Astrocyte (in vitro differentiated cells and primary cell): ENCODE results near the gene PHF13. TPM values are rescaled to one million over a fixed set of nuclear protein-coding genes. Genes with fewer than 3 reads are reported as not detected.
A peak's percentile ranks its signal among the peaks of the same experiment; 100 is the strongest.

Experiments
- DNase-seq: peaks from one replicate; pipeline ENCODE4 v3.0.0-alpha.2; 2010; ENCODE audit warnings: low read depth
- FAIRE-seq: peaks from 2 replicates; lab custom pipeline; 2011; peaks lifted over from hg19 to GRCh38; lab: Jason Lieb, UNC
- H2AFZ ChIP-seq: 2 replicates; pipeline ENCODE4 v1.6.0; 2012; ENCODE audit warnings: low read depth, low read length, inconsistent platforms
- H3K27ac ChIP-seq: 2 replicates; pipeline ENCODE4 v1.5.1; 2011; ENCODE audit warnings: low read depth, low read length, inconsistent platforms
- H3K27me3 ChIP-seq: 2 replicates; pipeline ENCODE4 v1.6.0; 2011; ENCODE audit warnings: low read length, inconsistent platforms; ENCODE audit not compliant: insufficient read depth
- H3K36me3 ChIP-seq: 2 replicates; pipeline ENCODE4 v1.5.1; 2011; ENCODE audit warnings: low read length, inconsistent platforms; ENCODE audit not compliant: insufficient read depth
- H3K4me1 ChIP-seq: 2 replicates; pipeline ENCODE4 v1.5.1; 2011; ENCODE audit warnings: low read length, inconsistent platforms; ENCODE audit not compliant: insufficient read depth
- H3K4me2 ChIP-seq: 2 replicates; pipeline ENCODE4 v1.6.0; 2012; ENCODE audit warnings: low read length, inconsistent platforms
- H3K4me3 ChIP-seq: 2 replicates; pipeline ENCODE4 v1.5.1; 2011; ENCODE audit warnings: low read depth, mild to moderate bottlenecking, low read length, inconsistent platforms; ENCODE audit not compliant: insufficient read depth
- H3K79me2 ChIP-seq: 2 replicates; pipeline ENCODE4 v1.6.0; 2012; ENCODE audit warnings: mild to moderate bottlenecking, low read length, inconsistent platforms; ENCODE audit not compliant: insufficient read depth
- H3K9ac ChIP-seq: 2 replicates; pipeline ENCODE4 v1.6.0; 2012; ENCODE audit warnings: mild to moderate bottlenecking, low read length, inconsistent platforms
- H3K9me3 ChIP-seq: 2 replicates; pipeline ENCODE4 v1.5.1; 2012; ENCODE audit warnings: low read depth, mild to moderate bottlenecking, low read length, inconsistent platforms; ENCODE audit not compliant: insufficient read depth
- H4K20me1 ChIP-seq: 2 replicates; pipeline ENCODE4 v1.6.0; 2012; ENCODE audit warnings: low read length, inconsistent platforms; ENCODE audit not compliant: insufficient read depth
- H3K27ac Mint-ChIP-seq: one replicate; pipeline ENCODE4 v1.8.0; 2021; ENCODE audit warnings: mild to moderate bottlenecking, mixed read lengths; ENCODE audit not compliant: unreplicated experiment
- H3K27me3 Mint-ChIP-seq: one replicate; pipeline ENCODE4 v1.8.0; 2021; ENCODE audit warnings: low read depth, mixed read lengths; ENCODE audit not compliant: unreplicated experiment
- H3K36me3 Mint-ChIP-seq: one replicate; pipeline ENCODE4 v1.8.0; 2021; ENCODE audit warnings: low read depth, mixed read lengths; ENCODE audit not compliant: unreplicated experiment
- H3K4me1 Mint-ChIP-seq: one replicate; pipeline ENCODE4 v1.8.0; 2021; ENCODE audit warnings: low read depth, mixed read lengths; ENCODE audit not compliant: unreplicated experiment
- H3K4me3 Mint-ChIP-seq: one replicate; pipeline ENCODE4 v1.8.0; 2021; ENCODE audit warnings: mild to moderate bottlenecking, moderate library complexity, mixed read lengths; ENCODE audit not compliant: unreplicated experiment
- H3K9me3 Mint-ChIP-seq: one replicate; pipeline ENCODE4 v1.8.0; 2021; ENCODE audit warnings: mild to moderate bottlenecking, mixed read lengths; ENCODE audit not compliant: unreplicated experiment
- EZH2 ChIP-seq: IDR thresholded peaks from 2 replicates; pipeline ENCODE4 v1.6.1; 2012; ENCODE audit warnings: mild to moderate bottlenecking, low read length, inconsistent platforms; ENCODE audit not compliant: insufficient read depth
- total RNA-seq: library from RNA; stranded (reverse); gene quantifications from 2 replicates; pipeline ENCODE4 v1.2.1, GENCODE V29; 2021
- TF ChIP-seq, protein P1 (sequence below): IDR thresholded peaks from 2 replicates; pipeline ENCODE4 v1.5.1; 2011; ENCODE audit warnings: low read depth, mild to moderate bottlenecking, inconsistent platforms, low read length, moderate library complexity; ENCODE audit not compliant: insufficient read depth

PHF13 gene
- total RNA-seq, 1 donor from 2014 or later, result 23.7 TPM

DNA sequence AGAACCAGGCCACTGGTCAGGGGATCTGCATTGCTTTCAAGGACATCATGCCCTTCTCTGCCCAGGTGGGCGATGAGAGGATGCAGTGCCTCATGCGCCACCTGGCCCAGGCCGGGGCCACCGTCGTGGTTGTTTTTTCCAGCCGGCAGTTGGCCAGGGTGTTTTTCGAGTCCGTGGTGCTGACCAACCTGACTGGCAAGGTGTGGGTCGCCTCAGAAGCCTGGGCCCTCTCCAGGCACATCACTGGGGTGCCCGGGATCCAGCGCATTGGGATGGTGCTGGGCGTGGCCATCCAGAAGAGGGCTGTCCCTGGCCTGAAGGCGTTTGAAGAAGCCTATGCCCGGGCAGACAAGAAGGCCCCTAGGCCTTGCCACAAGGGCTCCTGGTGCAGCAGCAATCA, 38.7 kb upstream of the PHF13 start:
- Mint-ChIP-seq H3K27me3 (peaks cover 16% of the 10 kb centered on the region), H3K4me1 (peaks cover 22% of the 10 kb centered on the region), H3K4me3 (no peak overlapping the region), H3K9me3 (no peaks in the 10 kb centered on the region), H3K36me3 (no peaks in the 10 kb centered on the region), H3K27ac (no peak overlapping the region)
- no peaks in the 10 kb centered on the region for H3K79me2 ChIP-seq
- H3K4me3 ChIP-seq, result no peak overlapping the region
- no peak overlapping the region for H2AFZ ChIP-seq
- TF ChIP-seq, protein P1, sequence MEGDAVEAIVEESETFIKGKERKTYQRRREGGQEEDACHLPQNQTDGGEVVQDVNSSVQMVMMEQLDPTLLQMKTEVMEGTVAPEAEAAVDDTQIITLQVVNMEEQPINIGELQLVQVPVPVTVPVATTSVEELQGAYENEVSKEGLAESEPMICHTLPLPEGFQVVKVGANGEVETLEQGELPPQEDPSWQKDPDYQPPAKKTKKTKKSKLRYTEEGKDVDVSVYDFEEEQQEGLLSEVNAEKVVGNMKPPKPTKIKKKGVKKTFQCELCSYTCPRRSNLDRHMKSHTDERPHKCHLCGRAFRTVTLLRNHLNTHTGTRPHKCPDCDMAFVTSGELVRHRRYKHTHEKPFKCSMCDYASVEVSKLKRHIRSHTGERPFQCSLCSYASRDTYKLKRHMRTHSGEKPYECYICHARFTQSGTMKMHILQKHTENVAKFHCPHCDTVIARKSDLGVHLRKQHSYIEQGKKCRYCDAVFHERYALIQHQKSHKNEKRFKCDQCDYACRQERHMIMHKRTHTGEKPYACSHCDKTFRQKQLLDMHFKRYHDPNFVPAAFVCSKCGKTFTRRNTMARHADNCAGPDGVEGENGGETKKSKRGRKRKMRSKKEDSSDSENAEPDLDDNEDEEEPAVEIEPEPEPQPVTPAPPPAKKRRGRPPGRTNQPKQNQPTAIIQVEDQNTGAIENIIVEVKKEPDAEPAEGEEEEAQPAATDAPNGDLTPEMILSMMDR, result no peak
- TF ChIP-seq EZH2, result no peak
- H3K9ac ChIP-seq, result no peak overlapping the region
- H3K36me3 ChIP-seq, result no peaks in the 10 kb centered on the region
- H3K27me3 ChIP-seq, result peaks cover 3% of the 10 kb centered on the region
- H3K27ac ChIP-seq, result no peak overlapping the region
- H3K9me3 ChIP-seq, result peaks cover 5% of the 10 kb centered on the region
- no peak overlapping the region for H3K4me2 ChIP-seq
- no peaks in the 10 kb centered on the region for H4K20me1 ChIP-seq
- peaks cover 5% of the 10 kb centered on the region for H3K4me1 ChIP-seq
- FAIRE-seq (no peak), DNase-seq (no peak)

DNA sequence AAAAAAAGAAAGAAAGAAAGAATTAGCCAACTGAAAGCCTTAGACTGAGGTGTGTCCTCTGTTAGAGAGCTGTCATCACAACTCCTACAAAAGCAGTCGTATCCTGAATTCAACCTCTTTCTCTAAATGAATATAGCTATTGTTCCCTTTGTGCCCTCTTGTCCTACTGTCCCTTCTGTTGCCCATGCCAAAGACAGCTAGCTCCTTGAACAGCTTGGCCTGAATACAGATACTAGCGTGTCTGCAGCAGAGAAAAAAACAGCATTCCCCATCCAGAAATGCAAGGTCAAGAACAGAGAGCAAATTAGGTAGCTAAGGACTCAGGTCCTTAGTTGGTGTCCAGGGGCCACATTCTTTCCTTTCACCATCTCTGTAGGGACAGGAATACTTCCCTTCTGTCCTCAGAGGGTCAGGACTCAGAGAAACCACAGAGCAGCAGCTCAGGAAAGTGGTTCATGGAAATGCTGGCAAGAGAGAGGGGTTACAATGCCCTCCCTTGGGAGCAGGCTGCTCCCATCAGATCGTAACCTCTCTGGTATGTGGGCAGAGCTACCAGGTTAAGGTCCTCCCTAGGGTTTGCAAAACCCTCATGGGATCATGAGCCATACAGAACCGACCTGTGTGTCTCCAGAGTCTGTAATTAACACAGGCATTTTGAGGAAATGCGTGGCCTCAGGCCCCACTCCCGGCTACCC, 35.6 kb upstream of the PHF13 start:
- peaks cover 12% of the 10 kb centered on the region for H3K4me1 ChIP-seq
- no peak for DNase-seq
- no peak overlapping the region for H3K9ac ChIP-seq
- Mint-ChIP-seq H3K4me3 (peak overlapping the region; percentile 40), H3K27me3 (no peaks in the 10 kb centered on the region), H3K27ac (no peak overlapping the region), H3K9me3 (no peaks in the 10 kb centered on the region), H3K36me3 (no peaks in the 10 kb centered on the region), H3K4me1 (peaks cover 27% of the 10 kb centered on the region)
- H3K79me2 ChIP-seq, result peaks cover 26% of the 10 kb centered on the region
- no peak overlapping the region for H2AFZ ChIP-seq
- no peaks in the 10 kb centered on the region for H3K27me3 ChIP-seq
- FAIRE-seq, result no peak
- H3K4me2 ChIP-seq, result no peak overlapping the region
- no peak overlapping the region for H3K4me3 ChIP-seq
- peaks cover 23% of the 10 kb centered on the region for H4K20me1 ChIP-seq
- H3K9me3 ChIP-seq, result no peaks in the 10 kb centered on the region
- TF ChIP-seq, protein P1, result no peak
- no peak for TF ChIP-seq EZH2
- H3K36me3 ChIP-seq, result no peaks in the 10 kb centered on the region
- no peak overlapping the region for H3K27ac ChIP-seq
